NCI-H1436 treated with DMSO at 0.1 percent for 48 hours (cell line): Measurements from ENCODE around the gene CCDC88C.

Experiments
- DNase-seq: peaks from one replicate; lab custom pipeline; 2025; lab: John Stamatoyannopoulos, UW

The CCDC88C gene

DNA sequence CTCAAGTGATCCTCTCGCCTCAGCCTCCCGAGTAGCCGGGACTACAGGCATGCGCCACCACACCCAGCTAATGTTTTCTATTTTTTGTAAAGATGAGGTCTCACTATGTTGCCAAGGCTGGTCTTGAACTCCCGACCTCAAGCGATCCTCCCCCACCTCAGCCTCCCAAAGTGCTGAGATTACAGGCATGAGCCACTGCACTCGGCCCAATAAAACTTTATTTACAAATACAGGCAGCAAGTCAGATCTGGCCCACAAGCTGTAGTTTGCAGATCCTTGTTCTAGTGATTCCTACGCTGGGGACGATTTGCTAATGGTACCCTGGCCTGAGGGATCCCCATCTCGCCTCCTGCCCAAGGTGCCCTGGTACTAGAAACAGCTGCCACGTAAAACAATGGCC is 74.6 kb downstream of the CCDC88C start:
- DNase-seq, result no peak

DNA sequence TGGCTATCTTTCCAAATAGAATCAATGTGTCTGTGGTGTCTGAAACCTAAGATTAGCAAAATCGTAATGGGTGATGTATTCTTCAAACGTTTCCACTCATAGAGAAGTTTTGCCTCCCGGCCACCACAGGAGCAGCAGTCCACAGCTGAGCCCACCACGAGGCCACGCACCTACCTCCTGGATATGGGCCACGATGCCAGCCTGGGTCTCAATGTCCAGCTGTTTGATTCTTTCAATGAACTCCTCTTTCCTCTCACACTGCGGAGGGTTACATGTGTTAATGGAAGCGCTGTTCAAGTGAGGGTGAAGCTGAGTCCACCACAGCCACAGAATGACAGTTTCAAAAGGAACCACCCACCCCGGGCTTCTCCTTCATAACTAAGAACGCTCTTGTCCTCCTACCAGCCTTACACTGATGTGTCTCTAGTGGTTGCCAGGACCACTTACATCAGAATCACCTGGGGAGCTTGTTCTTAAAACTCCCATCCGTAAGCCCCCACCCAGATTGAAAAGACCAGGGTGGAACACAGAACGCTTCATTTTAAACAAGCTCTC is 75.3 kb downstream of the CCDC88C start:
- no peak for DNase-seq

DNA sequence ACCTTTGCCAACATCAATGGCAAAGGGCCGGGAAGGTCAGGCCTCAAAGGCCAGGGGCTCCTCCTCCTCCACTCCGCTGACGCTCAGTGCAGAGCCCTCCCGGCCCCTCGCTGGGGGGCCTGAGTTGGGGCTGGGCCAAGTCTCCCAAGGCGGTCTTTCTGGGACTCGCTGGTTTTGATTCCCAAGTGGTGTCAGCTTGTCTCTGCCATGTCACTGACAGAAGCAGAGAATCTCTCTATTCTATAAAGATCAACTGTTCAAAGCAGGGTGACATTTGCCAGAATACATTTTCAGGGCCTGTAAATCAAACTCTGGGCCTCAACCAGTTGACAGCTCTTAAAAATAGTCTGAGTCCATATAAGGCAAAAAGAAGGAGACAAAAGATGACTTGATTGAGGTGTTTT is 75.9 kb downstream of the CCDC88C start:
- no peak for DNase-seq

DNA sequence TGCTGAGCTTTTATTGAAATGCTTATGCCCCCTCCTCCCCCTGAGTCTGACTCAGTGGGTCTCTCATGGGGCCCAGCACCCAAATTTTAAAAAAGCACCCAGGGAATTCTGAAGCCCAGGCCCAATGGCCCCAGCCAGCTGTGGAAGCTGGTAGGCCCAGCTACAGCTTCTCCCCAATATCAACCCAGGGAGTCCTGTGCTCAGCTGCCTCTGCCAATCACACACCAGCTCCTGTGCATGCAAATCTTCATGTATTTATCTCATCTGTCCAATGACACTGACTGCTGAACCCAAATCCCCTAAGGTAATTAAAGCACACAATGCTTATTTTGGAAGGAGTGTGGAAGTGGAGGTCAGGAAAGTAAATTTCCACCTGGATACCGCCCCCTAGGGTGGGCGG is 76.3 kb downstream of the CCDC88C start:
- DNase-seq, result no peak

DNA sequence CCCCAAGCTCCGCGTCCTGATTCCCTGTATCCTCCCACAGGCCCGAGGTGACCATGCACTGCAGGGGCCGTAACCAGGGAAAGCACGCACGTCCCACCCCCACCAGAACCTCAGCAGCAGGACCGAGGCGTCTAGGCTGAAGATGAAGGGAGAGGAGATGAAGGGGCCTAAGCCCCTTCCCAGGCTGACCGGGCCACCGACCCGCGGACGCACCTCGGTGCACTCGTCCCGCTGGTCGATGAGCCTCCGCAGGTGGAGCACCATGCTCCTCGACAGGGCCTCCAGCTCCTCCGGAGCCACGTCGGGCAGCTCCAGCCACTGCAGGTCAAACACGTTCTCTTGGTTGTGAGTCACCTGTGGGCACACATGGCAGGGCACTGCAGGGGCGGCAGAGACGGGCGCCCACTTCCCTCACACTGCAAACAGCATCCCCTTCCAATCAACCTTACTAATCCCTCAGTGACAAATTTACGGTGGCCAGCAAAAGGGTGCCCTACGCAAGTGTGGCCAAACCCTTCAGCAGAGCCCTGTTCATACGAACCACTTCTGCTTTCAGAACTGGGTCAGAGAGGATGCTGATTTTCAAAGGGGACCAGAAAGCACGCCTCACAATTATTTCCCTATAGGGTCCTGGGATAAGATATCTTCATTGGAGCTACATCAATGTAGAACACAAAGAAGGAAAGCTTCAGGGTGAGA is 77.8 kb downstream of the CCDC88C start:
- no peak for DNase-seq

DNA sequence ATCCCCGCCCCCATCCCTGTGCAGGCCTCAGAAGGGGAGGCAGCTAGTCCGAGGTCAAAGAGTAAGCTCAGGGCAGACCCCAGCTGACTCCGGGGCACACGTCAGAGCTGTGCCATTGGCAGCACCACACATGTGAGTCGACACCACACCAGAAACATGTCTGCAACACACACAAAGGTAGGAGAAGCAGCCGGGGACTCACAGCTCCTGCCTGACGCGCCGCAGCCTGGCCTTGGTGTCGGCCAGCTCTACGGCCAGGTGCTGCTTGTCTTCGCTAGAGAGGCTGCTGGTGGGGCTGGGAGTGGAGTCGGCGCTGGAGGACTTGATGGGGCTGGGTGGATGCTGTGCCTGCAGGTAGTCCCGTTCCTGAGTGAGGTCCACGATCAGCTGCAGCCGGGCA is 78.5 kb downstream of the CCDC88C start:
- no peak for DNase-seq

DNA sequence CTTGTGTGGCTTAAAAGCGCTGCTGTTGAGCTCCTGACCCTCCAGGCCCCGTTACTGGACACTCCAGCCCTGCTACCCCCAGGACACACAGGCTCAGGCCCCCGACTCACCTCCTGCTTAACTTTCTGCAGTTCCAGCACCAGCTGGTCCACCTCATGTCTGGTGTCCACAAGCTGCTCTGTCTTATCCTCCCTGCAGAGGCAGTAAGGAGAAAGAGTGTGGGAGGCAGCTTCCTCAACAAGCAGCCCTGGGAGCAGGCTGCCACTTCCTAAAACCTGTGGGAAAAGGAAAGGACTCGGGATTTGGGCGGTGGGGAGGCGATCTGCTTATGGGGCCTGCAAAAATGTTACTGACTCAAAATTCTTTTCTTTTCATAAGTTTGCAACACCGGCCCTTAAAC is 79.2 kb downstream of the CCDC88C start:
- DNase-seq, result no peak

DNA sequence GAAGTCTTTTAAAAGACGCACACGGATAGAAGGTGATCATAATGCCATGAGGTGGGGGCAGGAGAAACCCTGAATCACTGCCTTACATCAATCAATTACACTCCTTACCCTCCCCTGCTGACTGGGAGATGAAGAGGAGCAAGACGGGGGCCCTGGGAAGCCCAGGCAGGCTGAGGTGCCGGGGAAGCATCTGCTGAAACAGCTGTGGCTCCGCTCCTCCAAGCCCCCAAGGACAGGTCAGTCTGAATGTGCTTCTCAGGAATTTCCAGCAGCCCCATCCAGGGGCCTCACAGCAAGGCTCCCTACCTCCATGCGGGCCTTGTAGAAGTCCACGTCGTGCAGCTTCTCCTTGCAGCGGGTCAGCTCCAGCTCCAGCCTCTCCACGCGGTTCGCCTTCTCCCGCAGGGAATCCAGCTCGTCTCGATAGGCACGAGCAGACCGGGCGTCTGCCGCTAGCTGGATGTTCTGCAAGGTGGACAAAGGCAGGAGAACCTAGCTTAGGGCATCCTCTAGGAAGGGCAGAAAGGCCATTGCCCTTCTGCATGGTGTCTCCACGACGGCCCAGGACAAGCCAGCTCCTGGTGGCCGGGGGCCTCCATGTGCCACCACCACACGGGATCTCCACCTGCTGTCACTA is 79.8 kb downstream of the CCDC88C start:
- DNase-seq, result no peak

DNA sequence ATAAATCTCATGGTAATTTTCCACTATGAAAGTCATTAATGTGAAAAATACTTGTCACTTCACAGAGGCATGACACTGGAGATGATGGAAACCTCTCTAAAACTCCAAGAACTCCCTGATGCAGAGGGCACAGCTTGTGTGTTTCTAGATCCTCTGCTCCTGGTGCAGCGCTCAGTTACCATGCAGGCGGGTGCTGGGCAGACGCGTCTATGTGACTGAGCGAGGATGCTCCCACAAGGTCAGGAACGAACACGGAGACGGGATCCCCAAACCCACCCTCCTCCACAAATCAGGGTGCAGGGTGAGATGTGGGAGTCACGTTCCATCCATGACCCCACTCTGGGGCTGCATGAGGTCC is 81.5 kb downstream of the CCDC88C start:
- DNase-seq, result no peak

DNA sequence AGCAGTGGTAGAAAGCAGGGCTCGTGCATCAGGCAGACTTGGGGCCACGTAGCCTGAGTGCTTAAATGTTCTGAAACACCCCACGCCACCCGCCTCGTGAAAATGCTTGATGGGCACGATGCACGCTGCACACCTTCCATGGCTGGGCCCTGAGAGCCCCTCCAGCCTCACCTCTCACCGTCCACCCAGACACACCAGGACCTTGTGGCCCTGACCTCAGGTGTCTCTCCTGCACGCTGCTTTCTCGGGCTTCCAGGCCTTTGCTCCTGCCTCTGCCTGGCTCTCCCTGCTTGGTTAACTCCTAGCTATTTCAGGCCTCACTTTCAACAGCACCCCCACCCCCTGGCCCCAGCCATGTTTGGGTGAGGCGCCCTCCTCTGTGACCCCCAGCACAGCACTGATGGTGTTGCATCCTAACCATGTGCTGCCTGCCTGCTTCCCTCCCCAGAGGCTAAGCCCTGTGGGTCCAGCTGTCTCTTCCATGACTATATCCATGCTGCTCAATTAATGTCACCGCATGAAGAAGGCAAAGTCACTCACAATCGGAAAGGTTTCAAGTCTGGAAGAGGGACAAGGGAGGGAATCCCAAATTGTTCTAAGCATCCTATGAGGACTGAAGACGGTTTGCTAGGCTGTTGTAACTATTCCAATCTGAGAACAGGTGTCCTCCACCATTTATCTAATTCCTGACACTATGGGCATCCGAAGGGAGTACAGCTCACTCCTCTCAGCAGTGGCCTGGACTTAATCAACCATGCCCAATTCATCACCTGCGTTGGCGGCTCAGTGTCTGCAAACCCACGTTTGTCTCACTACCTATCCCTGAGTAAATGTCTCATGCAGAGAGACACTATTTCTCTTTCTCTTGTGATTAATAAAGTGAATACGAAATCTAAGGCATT is 82.2 kb downstream of the CCDC88C start:
- DNase-seq, result no peak

DNA sequence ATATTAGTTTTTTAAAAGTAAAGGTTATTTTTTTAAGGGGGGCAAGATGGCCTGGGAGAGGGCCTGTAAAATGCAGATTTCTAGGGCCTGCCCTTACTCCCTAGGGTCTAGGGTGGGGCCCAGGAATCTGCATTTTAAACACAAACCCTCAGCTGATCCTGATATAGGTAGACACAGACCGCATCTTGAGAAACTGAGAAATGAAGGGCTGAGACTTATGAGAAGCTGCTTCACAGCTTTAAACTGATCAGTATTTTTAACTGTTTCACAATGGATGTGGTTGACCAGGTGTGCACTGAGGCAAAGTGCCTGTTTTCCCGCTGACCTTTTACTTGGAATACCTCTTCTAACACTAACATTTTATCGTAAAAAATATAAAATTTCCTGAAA is 84.0 kb downstream of the CCDC88C start:
- no peak for DNase-seq

DNA sequence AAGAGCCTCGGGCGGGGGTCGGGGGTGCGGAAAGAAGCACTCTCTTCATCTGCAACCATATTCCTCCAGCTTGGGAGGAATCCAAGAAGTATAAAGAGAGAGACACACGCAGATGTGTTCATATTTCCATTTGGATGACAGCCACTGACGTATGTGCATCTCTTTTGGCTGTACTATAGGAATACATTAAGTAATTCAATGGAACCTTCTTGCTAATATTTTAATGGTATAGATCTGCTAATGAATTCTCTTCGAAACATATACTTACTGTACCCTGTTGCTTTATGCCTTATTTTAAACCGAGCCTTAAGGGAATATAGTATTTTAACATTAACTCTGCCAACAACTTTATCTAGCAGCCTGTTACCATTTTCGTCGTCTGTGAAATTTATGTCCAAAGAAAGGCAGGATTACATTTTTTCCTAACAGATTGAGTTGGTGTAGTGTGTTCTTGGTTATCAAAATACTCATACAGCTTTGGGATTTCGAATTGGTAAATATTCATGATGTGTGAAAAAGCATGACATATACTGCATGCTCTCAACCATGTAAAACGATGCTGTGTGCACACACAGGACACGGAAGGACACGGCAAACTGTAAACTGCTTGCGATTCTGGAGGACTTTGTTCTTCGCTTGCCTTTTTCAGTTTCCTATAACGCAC is 84.5 kb downstream of the CCDC88C start:
- no peak for DNase-seq

DNA sequence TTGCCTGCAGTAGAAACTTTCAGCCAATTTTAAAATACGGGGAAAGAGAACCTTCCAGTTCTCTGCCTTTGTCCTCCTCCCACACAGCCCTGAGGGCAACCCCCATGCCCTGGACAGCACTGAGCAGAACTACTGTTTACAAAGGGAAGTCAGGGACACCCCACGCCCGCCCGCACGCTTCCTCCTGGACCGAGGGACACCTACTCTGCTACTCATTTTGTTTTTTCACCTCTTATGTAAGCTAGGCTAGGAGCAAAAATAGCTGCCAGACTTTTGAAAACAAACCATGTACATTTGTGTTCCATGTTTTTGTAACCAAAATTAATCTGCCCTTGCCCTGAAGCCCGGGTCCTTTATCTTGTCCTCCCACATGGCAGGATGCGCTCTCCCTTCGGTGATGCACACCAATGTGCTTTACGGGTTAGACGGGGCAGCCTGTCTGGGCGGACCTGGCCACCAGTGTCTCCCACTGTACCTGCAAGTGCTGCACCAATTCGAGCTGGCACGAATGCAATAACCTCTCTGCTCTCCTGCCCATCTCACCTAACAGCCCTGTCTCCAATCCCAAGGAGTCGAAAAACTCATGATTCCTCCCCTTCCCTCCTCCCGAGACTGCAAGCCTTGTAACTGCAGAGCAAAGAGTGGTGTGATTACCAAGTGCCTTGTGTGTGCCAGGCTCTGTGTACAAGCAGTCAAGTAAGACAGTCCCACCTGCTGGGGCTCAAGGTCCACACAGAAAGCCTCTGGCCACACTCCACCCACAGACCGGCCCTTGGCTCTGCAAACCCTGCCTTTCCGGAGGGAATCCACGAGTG is 85.2 kb downstream of the CCDC88C start:
- DNase-seq, result no peak

DNA sequence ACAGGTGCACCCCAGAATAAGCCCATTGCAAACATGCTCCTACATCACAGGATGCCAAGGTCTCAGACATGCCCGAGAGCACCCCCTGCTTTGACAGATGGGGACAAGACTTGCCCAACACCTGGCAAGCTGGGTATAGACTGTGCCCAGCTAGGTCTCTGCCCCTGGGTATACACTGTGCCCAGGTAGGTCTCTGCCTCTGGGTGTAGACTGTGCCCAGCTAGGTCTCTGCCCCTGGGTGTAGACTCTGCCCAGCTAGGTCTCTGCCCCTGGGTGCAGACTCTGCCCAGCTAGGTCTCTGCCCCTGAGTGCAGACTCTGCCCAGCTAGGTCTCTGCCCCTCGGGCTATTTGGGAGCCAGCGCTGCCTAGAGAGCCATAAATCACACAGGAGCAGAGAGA is 85.9 kb downstream of the CCDC88C start:
- DNase-seq, result no peak

DNA sequence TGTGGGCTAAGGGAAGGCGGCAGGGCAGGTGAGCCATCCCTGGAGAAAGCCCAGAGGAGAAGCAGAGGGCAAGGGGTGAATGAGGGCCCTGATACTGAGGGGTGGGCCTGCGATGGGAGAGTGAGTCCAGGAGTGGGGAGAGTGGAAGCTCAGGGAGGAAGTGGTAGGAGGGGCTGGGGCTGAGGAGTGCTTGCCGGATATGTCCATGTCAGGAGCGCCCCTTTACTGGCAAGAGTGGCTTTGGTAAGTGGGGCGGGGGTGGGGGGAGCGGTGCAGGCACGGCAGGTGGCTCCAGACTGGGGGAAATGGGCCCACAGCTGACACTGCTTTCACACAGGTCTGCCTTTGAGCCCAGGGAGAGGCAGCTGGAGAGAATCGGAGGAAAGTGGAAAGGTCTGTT is 86.8 kb downstream of the CCDC88C start:
- DNase-seq, result no peak

DNA sequence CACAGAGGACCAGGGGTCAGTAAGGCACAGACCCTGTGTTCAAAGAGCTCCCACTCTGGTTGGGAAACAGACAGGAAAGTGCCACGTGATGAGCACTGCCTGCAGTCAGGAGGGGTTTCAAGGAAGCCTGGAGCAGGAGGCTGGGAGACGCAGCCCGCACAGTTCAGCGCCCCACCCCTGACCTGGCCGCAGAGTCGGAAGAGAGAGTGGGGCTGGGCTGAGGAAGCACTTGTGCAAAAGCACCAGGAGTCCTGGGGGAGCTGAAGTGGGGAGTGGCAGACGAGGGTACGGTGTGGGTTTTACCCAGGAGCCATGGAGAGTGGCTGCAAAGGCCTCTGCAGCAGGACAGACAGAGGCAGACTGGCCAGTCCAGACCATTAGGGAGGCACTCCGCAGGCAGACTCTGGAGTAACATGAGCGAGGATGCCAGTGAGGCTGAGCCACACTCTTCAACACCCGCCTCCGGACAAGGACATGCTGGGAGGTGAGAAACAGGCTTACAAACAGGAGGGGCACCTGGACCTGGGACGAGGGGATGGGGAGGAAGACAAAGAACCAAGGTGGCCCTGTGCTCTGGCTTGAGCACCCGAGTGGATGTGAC is 87.4 kb downstream of the CCDC88C start:
- DNase-seq, result no peak

DNA sequence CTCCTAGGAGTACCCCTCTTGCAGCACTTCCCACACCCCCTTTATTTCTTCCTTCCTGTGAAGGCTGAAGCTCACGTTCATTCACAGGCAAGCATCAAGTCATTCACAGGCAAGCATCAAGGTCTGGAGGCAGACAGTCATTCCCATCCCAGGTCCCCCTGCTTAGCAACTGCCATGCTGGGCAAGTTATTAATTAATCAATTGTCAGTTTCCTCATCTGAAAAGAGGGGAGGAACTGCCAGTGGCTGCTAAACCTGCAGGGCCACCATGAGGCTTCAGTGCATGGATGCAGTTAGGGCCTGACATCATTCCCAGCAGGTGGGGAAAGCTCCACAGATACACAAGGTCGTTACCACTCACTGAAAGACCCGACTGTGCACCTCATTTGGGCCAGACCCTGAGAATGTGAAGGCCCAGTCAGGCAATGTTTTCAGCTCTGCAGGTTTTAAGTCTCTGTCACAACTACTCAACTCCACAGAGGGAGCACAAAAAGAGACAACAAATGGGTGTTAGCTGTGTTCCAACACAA is 88.1 kb downstream of the CCDC88C start:
- no peak for DNase-seq

DNA sequence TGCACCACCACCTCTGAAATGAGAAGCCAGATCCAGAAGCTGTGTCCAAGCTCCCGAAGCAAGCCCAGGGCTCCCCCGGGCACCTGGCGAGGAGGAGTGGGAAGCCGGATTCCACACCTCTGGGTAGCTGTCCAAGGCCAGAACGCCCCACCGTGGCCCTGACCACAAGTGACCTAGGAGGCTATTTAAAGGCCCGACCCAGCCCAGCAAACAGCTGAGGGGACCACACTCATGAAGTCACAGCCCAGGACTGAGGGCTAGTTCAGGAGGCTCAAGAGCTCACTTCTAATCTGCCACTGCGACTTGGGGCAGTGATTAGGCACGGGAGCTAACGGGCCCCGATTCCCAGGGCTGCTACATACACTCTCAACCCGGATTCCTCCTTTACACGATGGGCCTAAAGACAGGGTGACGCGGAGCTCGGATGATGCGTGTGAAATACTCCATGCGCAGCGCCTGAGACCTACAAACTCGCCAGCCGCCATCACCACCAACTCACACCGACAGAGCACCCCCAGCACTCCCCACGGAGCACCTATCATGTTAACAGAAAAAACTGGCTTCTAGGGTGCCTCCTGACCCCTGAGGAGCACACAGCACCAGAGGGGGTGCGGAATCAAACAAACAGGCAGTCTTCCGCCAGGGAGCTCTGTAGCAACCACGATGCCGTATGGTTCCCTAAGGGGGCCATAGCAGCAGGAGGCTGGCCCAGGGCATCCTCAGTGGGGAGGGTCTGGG is 89.1 kb downstream of the CCDC88C start:
- no peak for DNase-seq

DNA sequence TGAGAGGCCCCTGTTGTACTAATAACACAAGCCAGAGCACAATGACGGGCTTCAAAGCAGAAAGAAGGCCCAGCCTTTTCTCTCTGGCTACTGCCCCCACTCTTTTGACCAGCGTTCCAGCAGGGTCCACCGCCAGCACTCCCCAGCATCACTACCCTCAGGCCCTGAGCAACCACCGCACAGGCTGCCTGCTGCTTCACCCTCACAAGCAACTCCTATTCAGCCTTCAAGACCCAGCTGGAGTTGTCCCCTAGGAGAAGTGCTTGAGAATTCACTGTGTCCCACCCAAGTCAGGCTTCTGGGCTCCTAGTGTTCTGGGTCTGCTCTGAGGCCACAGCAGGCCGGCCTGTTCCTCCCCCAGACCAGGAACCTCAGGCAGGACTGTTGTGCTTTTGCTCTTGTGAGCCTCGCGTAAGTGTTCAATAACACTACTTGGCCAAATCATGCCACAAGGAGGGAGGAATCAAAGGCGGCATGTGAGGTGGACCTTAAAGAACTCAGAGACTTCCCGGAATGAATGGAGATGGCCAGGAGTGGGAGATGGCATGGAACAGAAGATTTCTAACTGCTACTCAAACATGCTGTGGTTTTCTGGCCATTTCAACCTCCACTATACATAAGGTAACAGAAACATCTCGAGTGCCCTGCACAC is 89.8 kb downstream of the CCDC88C start:
- DNase-seq, result no peak

DNA sequence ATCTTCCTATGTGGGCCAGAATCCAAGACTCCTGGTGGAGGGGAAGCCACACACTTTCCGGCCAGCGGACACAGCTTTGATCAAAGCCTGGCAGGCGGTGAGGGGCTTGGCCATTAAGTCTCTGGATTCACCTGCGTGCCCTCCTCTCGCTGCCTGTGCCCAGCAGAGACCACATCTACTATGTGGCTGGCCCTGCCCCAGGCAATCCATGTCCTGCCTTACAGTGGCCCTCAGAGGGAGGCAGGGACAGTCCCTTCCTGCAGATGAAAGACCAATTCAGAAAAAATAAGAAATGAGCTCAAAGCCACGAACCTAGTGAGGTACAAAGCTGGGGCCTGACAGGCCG is 90.4 kb downstream of the CCDC88C start:
- DNase-seq, result no peak
